ENCODE measurements around the gene IL1R2.

GRCh38 chr2:101983486-101983885 lies 8.3 kb upstream of the IL1R2 start:
- TF ChIP-seq CTCF (IDR thresholded peaks at IDR 0.05) (no peak), POLR2AphosphoS5 (IDR thresholded peaks at IDR 0.05) (no peak), POLR2A (IDR thresholded peaks at IDR 0.05) (no peak)
